Stimulated activated CD8-positive, alpha-beta memory T cell treated with anti-CD3 and anti-CD28 coated beads, Interleukin-7, amount 100 ng/mL, for 1 hour (primary cell): ENCODE data around the gene VPS35.

Experiments used
- DNase-seq, 2 donors: peaks; one replicate each; pipeline ENCODE4 v3.0.0-alpha.2; 2020; ENCODE audit warnings: low read depth in 2 of 2

VPS35 gene

DNA sequence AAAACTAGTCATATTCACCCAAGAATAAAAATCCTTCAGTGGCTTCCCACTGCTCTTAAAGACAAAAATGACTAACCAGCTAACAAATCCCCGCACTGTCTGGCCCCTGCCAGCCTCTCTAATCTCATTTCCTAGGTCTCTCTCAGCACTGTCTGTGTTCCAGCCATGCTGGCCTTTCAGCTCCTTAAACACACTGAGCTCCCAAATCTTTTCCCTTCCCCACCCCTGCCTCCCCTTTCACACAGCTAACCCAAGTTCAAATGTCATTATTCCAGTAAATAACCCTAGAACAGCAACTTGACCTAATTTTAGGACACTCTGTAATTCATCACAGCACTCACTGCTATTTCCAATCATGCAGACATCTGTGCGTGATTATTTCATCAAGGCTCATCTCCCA lies 75.6 kb downstream of the VPS35 start:
- no peak for DNase-seq

DNA sequence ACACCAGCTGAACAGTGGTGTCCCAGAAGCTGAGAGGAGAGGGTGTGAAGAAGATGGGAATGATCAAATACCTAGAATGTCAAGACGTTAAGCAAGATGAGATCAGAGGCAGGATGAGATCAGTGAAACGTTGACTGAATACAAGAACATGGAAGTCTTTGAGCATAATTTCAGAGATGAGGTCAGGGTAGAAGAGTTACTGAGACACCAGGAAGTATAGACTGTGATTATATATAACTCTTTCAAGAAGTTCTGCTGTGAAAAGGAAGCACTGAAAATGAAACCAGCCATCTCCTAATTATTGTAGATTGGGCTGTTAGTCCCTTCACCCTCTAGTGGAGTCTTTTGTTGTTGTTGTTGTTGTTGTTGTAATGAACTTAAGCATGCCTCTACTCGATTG lies 76.9 kb downstream of the VPS35 start:
- no peak for DNase-seq

DNA sequence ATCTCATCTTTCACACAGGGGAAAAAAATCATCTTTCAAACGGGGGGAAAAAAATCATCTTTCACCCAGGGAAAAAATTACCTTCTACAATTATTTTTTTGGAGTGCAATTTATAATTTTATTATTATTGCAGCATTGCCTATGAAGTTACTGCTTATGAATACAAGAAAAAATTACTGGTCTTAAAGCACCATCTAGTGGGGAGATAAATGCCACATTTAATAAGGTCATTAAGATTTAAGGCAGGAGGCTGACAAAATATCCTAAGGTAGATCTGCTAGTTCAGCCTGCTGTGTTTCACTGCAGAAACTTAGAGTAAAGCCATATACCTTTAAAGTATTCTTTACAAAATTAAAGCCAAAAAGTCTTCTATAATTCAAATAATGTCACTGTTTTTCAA lies 81.4 kb downstream of the VPS35 start:
- DNase-seq: no peak

DNA sequence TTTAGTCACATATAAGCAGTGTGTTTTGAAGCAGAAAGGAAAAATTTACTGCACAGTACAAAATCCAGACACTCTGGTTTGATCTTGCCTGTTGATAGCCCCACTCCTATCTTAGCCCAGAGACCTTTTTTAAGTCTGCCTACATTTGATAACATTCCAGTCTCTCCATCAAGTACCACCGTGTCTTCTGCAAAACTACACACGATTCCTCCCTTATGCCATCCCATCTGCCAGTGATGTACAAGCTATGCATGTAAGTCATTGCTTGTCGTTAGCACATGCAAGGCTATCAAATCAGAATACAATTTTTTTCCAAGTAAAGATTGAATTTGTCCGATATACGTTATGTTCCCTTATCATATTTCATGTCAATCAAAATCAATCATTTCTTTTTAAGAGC lies 82.7 kb downstream of the VPS35 start:
- no peak for DNase-seq
